Measurements from ENCODE around the gene TBRG4. TPM values are rescaled to one million over a fixed set of nuclear protein-coding genes. Genes with fewer than 3 reads are reported as not detected.
A peak's percentile ranks its signal among the peaks of the same experiment; 100 is the strongest.

The TBRG4 gene
- total and polyA plus RNA-seq, 7 experiments from 2014 or later: 55.1 to 143 (median 105) TPM

DNA sequence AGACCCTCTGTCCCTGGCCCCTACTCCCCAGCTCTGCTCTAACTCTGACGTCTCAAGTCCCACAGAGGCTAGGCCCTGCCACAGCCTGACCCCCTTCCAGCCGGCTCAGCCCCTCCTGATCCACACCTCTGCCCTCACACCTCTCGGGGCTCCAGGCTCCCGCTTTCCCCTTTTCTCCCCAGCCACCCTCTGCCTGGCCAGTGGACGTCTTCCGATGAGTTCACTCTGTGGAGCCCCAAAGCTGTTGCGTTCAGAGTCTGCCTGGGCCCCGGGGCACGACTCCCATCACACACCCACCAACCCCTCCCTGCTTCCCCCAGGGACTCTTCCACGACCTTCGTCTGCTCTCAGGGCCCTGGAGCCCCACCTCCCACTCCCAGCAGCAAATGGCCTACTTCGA, 18.4 kb upstream of the TBRG4 start:
- no peaks in the 10 kb centered on the region for H3K27me3 ChIP-seq (ENCODE audit: control insufficient read depth in 2 of 2, insufficient read depth in 2 of 2, low read length in 2 of 2)
- Mint-ChIP-seq H3K27ac (peak overlapping the region in 1 of 9 donors; percentile 46), H3K4me1 (peaks cover 0 to 2% (median 0%) of the 10 kb centered on the region in 7 donors), H3K4me3 (no peak overlapping the region), H3K36me3 (no peaks in the 10 kb centered on the region), H3K27me3 (no peaks in the 10 kb centered on the region), H3K9me3 (no peaks in the 10 kb centered on the region)
- no peaks in the 10 kb centered on the region for H3K9me3 ChIP-seq (ENCODE audit: control insufficient read depth in 2 of 3, low read length in 3 of 3)
- ChIA-PET POLR2A (no interaction called here), CTCF (no interaction called here)
- H3K36me3 ChIP-seq (ENCODE audit: control insufficient read depth in 2 of 3, insufficient read depth in 3 of 3, low read length in 3 of 3): no peaks in the 10 kb centered on the region
- intact Hi-C loops (cut with micrococcal nuclease): no loop called here
- no peak overlapping the region for H3K27ac ChIP-seq (ENCODE audit: low read depth, low read length)
- DNase-seq (no peak), ATAC-seq (no peak)
- H3K4me1 ChIP-seq (ENCODE audit: control insufficient read depth in 2 of 2, insufficient read depth in 2 of 2, low read length in 2 of 2): no peaks in the 10 kb centered on the region
- H3K4me3 ChIP-seq (ENCODE audit: low read length): no peak overlapping the region

DNA sequence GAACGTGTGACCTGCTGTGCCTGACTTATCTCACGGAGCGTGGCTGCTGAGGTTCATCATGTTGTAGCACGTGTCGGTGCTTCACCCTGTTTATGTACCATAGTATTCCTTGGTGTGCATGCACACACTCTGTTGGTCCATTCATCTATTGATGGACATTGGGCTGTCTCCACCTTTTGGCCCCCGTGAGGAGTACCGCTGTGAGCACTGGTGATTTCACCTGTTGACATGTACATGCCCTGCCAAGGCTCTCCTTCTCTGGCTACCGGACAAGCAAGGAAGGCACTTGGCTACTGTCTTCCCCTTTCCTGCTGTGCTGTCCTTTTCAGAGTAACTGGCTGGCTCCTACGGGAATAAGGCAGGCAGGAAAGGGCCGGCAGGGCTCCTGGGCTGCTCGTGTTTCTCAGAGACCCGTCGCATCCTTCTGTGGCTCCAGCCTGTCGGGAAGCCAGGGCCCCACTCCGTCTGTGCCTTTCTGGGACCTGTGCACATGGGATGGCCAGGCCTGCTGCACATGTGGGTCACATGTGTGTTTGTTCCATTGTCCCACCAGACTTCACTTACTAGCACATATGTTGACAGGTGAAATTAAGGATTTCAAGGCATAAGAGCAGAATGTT, 17.8 kb upstream of the TBRG4 start:
- CTCF ChIA-PET: no interaction called here
- intact Hi-C loops (cut with micrococcal nuclease): no loop called here

GRCh38 chr7:45126920-45127319, 15.4 kb upstream of the TBRG4 start:
- Histone ChIP-seq H3K27ac (ENCODE audit: low read depth, low read length) (no peak overlapping the region), H3K9me3 (ENCODE audit: control insufficient read depth in 2 of 3, low read length in 3 of 3) (no peaks in the 10 kb centered on the region), H3K4me1 (ENCODE audit: control insufficient read depth in 2 of 2, insufficient read depth in 2 of 2, low read length in 2 of 2) (peaks cover 14 to 17% of the 10 kb centered on the region in 2 donors), H3K4me3 (ENCODE audit: low read length) (no peak overlapping the region), H3K36me3 (ENCODE audit: control insufficient read depth in 2 of 3, insufficient read depth in 3 of 3, low read length in 3 of 3) (no peaks in the 10 kb centered on the region), H3K27me3 (ENCODE audit: control insufficient read depth in 2 of 2, insufficient read depth in 2 of 2, low read length in 2 of 2) (no peaks in the 10 kb centered on the region)
- ATAC-seq: no peak
- no peak overlapping the region for H3K4me3 Mint-ChIP-seq
- H3K27me3 Mint-ChIP-seq: no peaks in the 10 kb centered on the region
- no peak for DNase-seq
- CTCF ChIA-PET: no interaction called here
- intact Hi-C loops (cut with micrococcal nuclease): no loop called here
- peaks cover 0 to 1% (median 0%) of the 10 kb centered on the region in 5 donors for H3K36me3 Mint-ChIP-seq
- POLR2A ChIA-PET: no interaction called here
- H3K9me3 Mint-ChIP-seq: no peaks in the 10 kb centered on the region
- peaks cover 8 to 17% (median 15%) of the 10 kb centered on the region in 7 donors for H3K4me1 Mint-ChIP-seq
- H3K27ac Mint-ChIP-seq: no peak overlapping the region

More for the DNA sequence above, 17.8 kb upstream of the TBRG4 start:
- no peak overlapping the region for H3K4me3 ChIP-seq (ENCODE audit: low read length)
- H3K4me1 ChIP-seq (ENCODE audit: control insufficient read depth in 2 of 2, insufficient read depth in 2 of 2, low read length in 2 of 2): no peaks in the 10 kb centered on the region
- no peaks in the 10 kb centered on the region for H3K36me3 ChIP-seq (ENCODE audit: control insufficient read depth in 2 of 3, insufficient read depth in 3 of 3, low read length in 3 of 3)
- DNase-seq (no peak), ATAC-seq (no peak)
- no peaks in the 10 kb centered on the region for H3K9me3 ChIP-seq (ENCODE audit: control insufficient read depth in 2 of 3, low read length in 3 of 3)
- no peak overlapping the region for H3K27ac ChIP-seq (ENCODE audit: low read depth, low read length)
- H3K9me3 Mint-ChIP-seq: no peaks in the 10 kb centered on the region
- no peak overlapping the region for H3K4me3 Mint-ChIP-seq
- H3K36me3 Mint-ChIP-seq: no peaks in the 10 kb centered on the region
- H3K27me3 ChIP-seq (ENCODE audit: control insufficient read depth in 2 of 2, insufficient read depth in 2 of 2, low read length in 2 of 2): no peaks in the 10 kb centered on the region
- peaks cover 0 to 2% (median 0%) of the 10 kb centered on the region in 7 donors for H3K4me1 Mint-ChIP-seq
- no peaks in the 10 kb centered on the region for H3K27me3 Mint-ChIP-seq
- POLR2A ChIA-PET: no interaction called here
- H3K27ac Mint-ChIP-seq: peak overlapping the region in 3 of 9 donors; percentile 17 to 60 (median 24)

GRCh38 chr7:45126201-45126600, 14.7 kb upstream of the TBRG4 start:
- intact Hi-C loops (cut with micrococcal nuclease): no loop called here
- CTCF ChIA-PET: interaction anchor here (3.3 kb wide), 1 partner anchor 9 kb away, joined by 13 read pairs; no protein-coding TSS in a partner anchor
- POLR2A ChIA-PET: interaction anchor here (1.2 kb wide), 1 partner anchor 14 kb away, joined by 3 read pairs; the partner anchor contains the start of gene TBRG4
- no peak for DNase-seq
- Mint-ChIP-seq H3K36me3 (peaks cover 0 to 1% (median 0%) of the 10 kb centered on the region in 5 donors), H3K4me3 (no peak overlapping the region), H3K27ac (peak overlapping the region in 1 of 9 donors; percentile 65), H3K27me3 (no peaks in the 10 kb centered on the region), H3K4me1 (peaks cover 8 to 17% (median 15%) of the 10 kb centered on the region in 7 donors), H3K9me3 (no peaks in the 10 kb centered on the region)
- no peak overlapping the region for H3K4me3 ChIP-seq (ENCODE audit: low read length)
- ATAC-seq: no peak
- no peak overlapping the region for H3K27ac ChIP-seq (ENCODE audit: low read depth, low read length)
- no peaks in the 10 kb centered on the region for H3K36me3 ChIP-seq (ENCODE audit: control insufficient read depth in 2 of 3, insufficient read depth in 3 of 3, low read length in 3 of 3)
- no peaks in the 10 kb centered on the region for H3K9me3 ChIP-seq (ENCODE audit: control insufficient read depth in 2 of 3, low read length in 3 of 3)
- H3K4me1 ChIP-seq (ENCODE audit: control insufficient read depth in 2 of 2, insufficient read depth in 2 of 2, low read length in 2 of 2): peaks cover 14 to 17% of the 10 kb centered on the region in 2 donors
- no peaks in the 10 kb centered on the region for H3K27me3 ChIP-seq (ENCODE audit: control insufficient read depth in 2 of 2, insufficient read depth in 2 of 2, low read length in 2 of 2)

DNA sequence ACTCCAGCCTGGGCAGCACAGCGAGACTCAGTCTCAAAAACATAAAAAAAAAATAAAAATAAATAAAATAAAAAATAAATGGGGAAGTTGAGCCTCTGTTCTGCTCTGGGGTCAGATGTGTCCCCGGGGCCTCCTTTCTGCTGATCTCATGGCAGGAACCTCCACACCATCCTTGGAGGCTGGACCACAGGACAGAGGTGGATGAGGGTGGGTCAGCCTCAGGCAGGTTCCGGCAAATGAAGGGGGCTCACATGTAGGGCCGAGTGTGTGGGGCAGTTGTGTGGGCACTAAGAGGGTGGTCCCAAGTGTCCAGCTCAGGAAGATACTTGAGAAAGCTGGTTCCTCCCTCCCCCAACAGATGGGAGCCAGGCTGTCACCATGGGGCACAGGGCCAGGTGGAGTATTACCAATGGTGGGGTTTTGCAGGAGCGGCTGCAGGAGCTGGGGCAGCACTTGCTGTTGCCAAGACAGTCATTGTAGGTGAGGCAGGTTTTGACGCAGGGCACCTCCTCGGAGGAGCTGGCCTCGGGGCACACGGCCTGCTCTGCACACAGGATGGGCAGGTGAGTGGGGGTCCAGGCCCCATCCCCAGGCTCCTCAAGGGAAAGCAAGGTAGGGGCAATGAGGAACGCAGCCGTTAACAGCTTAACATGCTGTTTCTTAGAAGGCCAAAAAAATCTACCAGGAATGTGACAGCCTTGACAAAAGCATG, 13.9 kb upstream of the TBRG4 start:
- Mint-ChIP-seq H3K4me3 (no peak overlapping the region), H3K4me1 (peaks cover 8 to 17% (median 15%) of the 10 kb centered on the region in 7 donors), H3K9me3 (no peaks in the 10 kb centered on the region), H3K27me3 (no peaks in the 10 kb centered on the region), H3K27ac (peak overlapping the region in 3 of 9 donors; percentile 24 to 78 (median 48)), H3K36me3 (peaks cover 0 to 1% (median 0%) of the 10 kb centered on the region in 5 donors)
- Histone ChIP-seq H3K4me1 (ENCODE audit: control insufficient read depth in 2 of 2, insufficient read depth in 2 of 2, low read length in 2 of 2) (peaks cover 14 to 17% of the 10 kb centered on the region in 2 donors), H3K4me3 (ENCODE audit: low read length) (no peak overlapping the region), H3K27ac (ENCODE audit: low read depth, low read length) (no peak overlapping the region), H3K9me3 (ENCODE audit: control insufficient read depth in 2 of 3, low read length in 3 of 3) (no peaks in the 10 kb centered on the region), H3K27me3 (ENCODE audit: control insufficient read depth in 2 of 2, insufficient read depth in 2 of 2, low read length in 2 of 2) (no peaks in the 10 kb centered on the region), H3K36me3 (ENCODE audit: control insufficient read depth in 2 of 3, insufficient read depth in 3 of 3, low read length in 3 of 3) (no peaks in the 10 kb centered on the region)
- ATAC-seq: no peak
- CTCF ChIA-PET: interaction anchor here (0.7 to 3.3 kb wide), 2 partner anchors 10 to 151 kb away, joined by 3 to 13 read pairs; no protein-coding TSS in a partner anchor
- POLR2A ChIA-PET: interaction anchor here (1.2 kb wide), 1 partner anchor 13 kb away, joined by 3 read pairs; the partner anchor contains the start of gene TBRG4
- intact Hi-C loops (cut with micrococcal nuclease): no loop called here
- no peak for DNase-seq

- peaks cover 0 to 1% (median 0%) of the 10 kb centered on the region in 5 donors for H3K36me3 Mint-ChIP-seq
- no peak overlapping the region for H3K27ac ChIP-seq (ENCODE audit: low read depth, low read length)
Observed at GRCh38 chr7:45123913-45124710, 12.6 kb upstream of the TBRG4 start.

More at GRCh38 chr7:45123913-45124710, 12.6 kb upstream of the TBRG4 start:
- POLR2A ChIA-PET: interaction anchor here (1.2 to 2.7 kb wide), 2 partner anchors 11 to 13 kb away, joined by 3 to 14 read pairs; partner anchors contain the start of gene TBRG4
- H3K9me3 Mint-ChIP-seq: no peaks in the 10 kb centered on the region
- H3K4me3 Mint-ChIP-seq: no peak overlapping the region
- H3K9me3 ChIP-seq (ENCODE audit: control insufficient read depth in 2 of 3, low read length in 3 of 3): no peaks in the 10 kb centered on the region
- no peaks in the 10 kb centered on the region for H3K36me3 ChIP-seq (ENCODE audit: control insufficient read depth in 2 of 3, insufficient read depth in 3 of 3, low read length in 3 of 3)
- CTCF ChIA-PET: interaction anchor here (0.5 to 3.3 kb wide), 4 partner anchors 11 to 267 kb away, joined by 3 to 13 read pairs (median 4); no protein-coding TSS in a partner anchor
- no peaks in the 10 kb centered on the region for H3K27me3 ChIP-seq (ENCODE audit: control insufficient read depth in 2 of 2, insufficient read depth in 2 of 2, low read length in 2 of 2)
- peaks cover 14 to 17% of the 10 kb centered on the region in 2 donors for H3K4me1 ChIP-seq (ENCODE audit: control insufficient read depth in 2 of 2, insufficient read depth in 2 of 2, low read length in 2 of 2)
- no peak for ATAC-seq
- H3K4me1 Mint-ChIP-seq: peaks cover 8 to 17% (median 15%) of the 10 kb centered on the region in 7 donors
- H3K27ac Mint-ChIP-seq: peak overlapping the region in 3 of 9 donors; percentile 55 to 95 (median 63)
- intact Hi-C loops (cut with micrococcal nuclease): no loop called here
- DNase-seq: no peak
- H3K27me3 Mint-ChIP-seq: peaks cover 0 to 5% (median 0%) of the 10 kb centered on the region in 5 donors
- no peak overlapping the region for H3K4me3 ChIP-seq (ENCODE audit: low read length)

All from naive thymus-derived CD4-positive, alpha-beta T cell (primary cell).